ENCODE results near the gene LASP1.

DNA sequence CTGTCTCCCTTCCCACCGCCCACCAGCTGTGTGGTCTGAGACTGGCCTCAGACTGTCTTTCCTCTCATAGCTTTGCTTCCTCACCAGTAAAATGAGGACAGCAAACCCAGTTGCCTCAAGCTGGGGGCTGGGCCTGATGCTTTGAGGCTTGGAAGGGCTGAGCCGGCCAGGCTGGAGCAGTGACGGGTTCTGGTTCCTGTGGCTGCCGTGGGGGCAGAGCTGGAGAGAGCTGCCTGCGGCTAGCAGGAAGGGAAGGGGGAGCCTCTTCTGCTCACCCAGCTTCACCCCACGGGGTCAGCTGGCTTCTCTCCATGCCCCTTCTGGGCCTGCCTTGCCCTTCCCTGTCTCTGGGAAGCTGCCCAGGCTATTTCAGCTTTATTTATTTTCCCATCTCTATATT is 23.7 kb downstream of the LASP1 start:
- TF ChIP-seq CTCF (IDR thresholded peaks at IDR 0.05; ENCODE audit: insufficient read depth, low read length) = no peak
- peak; percentile 40; the same call in 1 of the 2 replicates for TF ChIP-seq POLR2AphosphoS5 (IDR thresholded peaks at IDR 0.05; ENCODE audit: low read depth)
- TF ChIP-seq, protein P1, sequence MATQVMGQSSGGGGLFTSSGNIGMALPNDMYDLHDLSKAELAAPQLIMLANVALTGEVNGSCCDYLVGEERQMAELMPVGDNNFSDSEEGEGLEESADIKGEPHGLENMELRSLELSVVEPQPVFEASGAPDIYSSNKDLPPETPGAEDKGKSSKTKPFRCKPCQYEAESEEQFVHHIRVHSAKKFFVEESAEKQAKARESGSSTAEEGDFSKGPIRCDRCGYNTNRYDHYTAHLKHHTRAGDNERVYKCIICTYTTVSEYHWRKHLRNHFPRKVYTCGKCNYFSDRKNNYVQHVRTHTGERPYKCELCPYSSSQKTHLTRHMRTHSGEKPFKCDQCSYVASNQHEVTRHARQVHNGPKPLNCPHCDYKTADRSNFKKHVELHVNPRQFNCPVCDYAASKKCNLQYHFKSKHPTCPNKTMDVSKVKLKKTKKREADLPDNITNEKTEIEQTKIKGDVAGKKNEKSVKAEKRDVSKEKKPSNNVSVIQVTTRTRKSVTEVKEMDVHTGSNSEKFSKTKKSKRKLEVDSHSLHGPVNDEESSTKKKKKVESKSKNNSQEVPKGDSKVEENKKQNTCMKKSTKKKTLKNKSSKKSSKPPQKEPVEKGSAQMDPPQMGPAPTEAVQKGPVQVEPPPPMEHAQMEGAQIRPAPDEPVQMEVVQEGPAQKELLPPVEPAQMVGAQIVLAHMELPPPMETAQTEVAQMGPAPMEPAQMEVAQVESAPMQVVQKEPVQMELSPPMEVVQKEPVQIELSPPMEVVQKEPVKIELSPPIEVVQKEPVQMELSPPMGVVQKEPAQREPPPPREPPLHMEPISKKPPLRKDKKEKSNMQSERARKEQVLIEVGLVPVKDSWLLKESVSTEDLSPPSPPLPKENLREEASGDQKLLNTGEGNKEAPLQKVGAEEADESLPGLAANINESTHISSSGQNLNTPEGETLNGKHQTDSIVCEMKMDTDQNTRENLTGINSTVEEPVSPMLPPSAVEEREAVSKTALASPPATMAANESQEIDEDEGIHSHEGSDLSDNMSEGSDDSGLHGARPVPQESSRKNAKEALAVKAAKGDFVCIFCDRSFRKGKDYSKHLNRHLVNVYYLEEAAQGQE (IDR thresholded peaks at IDR 0.05; ENCODE audit: insufficient replicate concordance, low read depth) = no peak
